Uterus (tissue), 2 donors: ENCODE measurements around the gene TMEM131.

ENCODE experiments used
- CTCF ChIP-seq, 4 experiments: fragments of 200-600 bp in 2 of 4; fragments of 450-650 bp in 2 of 4; sonication (generic) in 2 of 4; IDR thresholded peaks; one replicate each; pipeline ENCODE4 v1.5.1; 2016 to 2019; ENCODE audit warnings: antibody characterized with exemption in 4 of 4, mild to moderate bottlenecking in 2 of 4, moderate library complexity in 1 of 4
- POLR2A ChIP-seq, 2 donors: fragments of 450-650 bp; IDR thresholded peaks; one replicate each; pipeline ENCODE4 v1.6.1; 2016; ENCODE audit warnings: antibody characterized with exemption in 2 of 2, mild to moderate bottlenecking in 1 of 2, moderate library complexity in 1 of 2

- TF ChIP-seq CTCF (IDR thresholded peaks at IDR 0.05) (no peak), POLR2A (IDR thresholded peaks at IDR 0.05) (no peak)
Measured at GRCh38 chr2:97785818-97786217, 209.9 kb downstream of the TMEM131 start.
